Measurements from ENCODE around the gene TMEM236.

TMEM236 gene

GRCh38 chr10:17735166-17735941 is 16.6 kb upstream of the TMEM236 start:
- Histone ChIP-seq H3F3A (ENCODE audit: control insufficient read depth, insufficient read depth) (no peaks in the 10 kb centered on the region), H3K4me2 (ENCODE audit: low read length) (no peak overlapping the region), H4K20me1 (ENCODE audit: control insufficient read depth, insufficient read depth, low read depth, low read length) (no peaks in the 10 kb centered on the region), H3K79me2 (ENCODE audit: control insufficient read depth, low read length) (no peaks in the 10 kb centered on the region), H3K9me2 (replicated peaks; ENCODE audit: control insufficient read depth, low read length) (no peaks in the 10 kb centered on the region), H3K27ac (ENCODE audit: low read depth, low read length) (no peak overlapping the region), H3K4me1 (ENCODE audit: control insufficient read depth, low read length) (no peaks in the 10 kb centered on the region), H3K4me3 (ENCODE audit: low read length) (no peak overlapping the region), H3K36me3 (ENCODE audit: control insufficient read depth, low read length) (no peaks in the 10 kb centered on the region), H3K9me3 (ENCODE audit: control insufficient read depth, insufficient read depth, low read length) (no peaks in the 10 kb centered on the region), H3K27me3 (ENCODE audit: control insufficient read depth, low read length) (no peaks in the 10 kb centered on the region)
- TF ChIP-seq CTCF (IDR thresholded peaks at IDR 0.05; ENCODE audit: low read depth, low read length, poor library complexity, severe bottlenecking) (no peak), EZH2phosphoT487 (IDR thresholded peaks at IDR 0.05; ENCODE audit: borderline replicate concordance, low read length) (no peak)

GRCh38 chr10:17736223-17736622 is 15.8 kb upstream of the TMEM236 start:
- Histone ChIP-seq H3K4me2 (ENCODE audit: low read length) (no peak overlapping the region), H3K27ac (ENCODE audit: low read depth, low read length) (no peak overlapping the region), H3K79me2 (ENCODE audit: control insufficient read depth, low read length) (no peaks in the 10 kb centered on the region), H3F3A (ENCODE audit: control insufficient read depth, insufficient read depth) (no peaks in the 10 kb centered on the region), H3K9me2 (replicated peaks; ENCODE audit: control insufficient read depth, low read length) (no peaks in the 10 kb centered on the region), H3K4me1 (ENCODE audit: control insufficient read depth, low read length) (no peaks in the 10 kb centered on the region), H3K9me3 (ENCODE audit: control insufficient read depth, insufficient read depth, low read length) (no peaks in the 10 kb centered on the region), H4K20me1 (ENCODE audit: control insufficient read depth, insufficient read depth, low read depth, low read length) (no peaks in the 10 kb centered on the region), H3K4me3 (ENCODE audit: low read length) (no peak overlapping the region), H3K27me3 (ENCODE audit: control insufficient read depth, low read length) (no peaks in the 10 kb centered on the region), H3K36me3 (ENCODE audit: control insufficient read depth, low read length) (no peaks in the 10 kb centered on the region)
- TF ChIP-seq CTCF (IDR thresholded peaks at IDR 0.05; ENCODE audit: low read depth, low read length, poor library complexity, severe bottlenecking), result no peak
- no peak for TF ChIP-seq EZH2phosphoT487 (IDR thresholded peaks at IDR 0.05; ENCODE audit: borderline replicate concordance, low read length)

- Histone ChIP-seq H3K36me3 (ENCODE audit: control insufficient read depth, low read length) (no peaks in the 10 kb centered on the region), H3F3A (ENCODE audit: control insufficient read depth, insufficient read depth) (no peaks in the 10 kb centered on the region), H3K4me3 (ENCODE audit: low read length) (no peak overlapping the region), H3K79me2 (ENCODE audit: control insufficient read depth, low read length) (no peaks in the 10 kb centered on the region), H3K4me2 (ENCODE audit: low read length) (no peak overlapping the region), H3K9me2 (replicated peaks; ENCODE audit: control insufficient read depth, low read length) (no peaks in the 10 kb centered on the region), H3K4me1 (ENCODE audit: control insufficient read depth, low read length) (no peaks in the 10 kb centered on the region), H4K20me1 (ENCODE audit: control insufficient read depth, insufficient read depth, low read depth, low read length) (no peaks in the 10 kb centered on the region), H3K9me3 (ENCODE audit: control insufficient read depth, insufficient read depth, low read length) (no peaks in the 10 kb centered on the region), H3K27ac (ENCODE audit: low read depth, low read length) (no peak overlapping the region), H3K27me3 (ENCODE audit: control insufficient read depth, low read length) (no peaks in the 10 kb centered on the region)
- TF ChIP-seq CTCF (IDR thresholded peaks at IDR 0.05; ENCODE audit: low read depth, low read length, poor library complexity, severe bottlenecking) (peak; percentile 75), EZH2phosphoT487 (IDR thresholded peaks at IDR 0.05; ENCODE audit: borderline replicate concordance, low read length) (no peak)
These were observed 14.7 kb upstream of the TMEM236 start for GRCh38 chr10:17737027-17737965.
